SK-N-SH (cell line): ENCODE results near the gene RIN2. TPM values are rescaled to one million over a fixed set of nuclear protein-coding genes. Genes with fewer than 3 reads are reported as not detected.

Experiments used
- CTCF ChIA-PET: fragments of 300-600, 350-600 bp; formaldehyde crosslinking; extraction: SDS; loops from one replicate; lab custom pipeline; 2021; lab: Yijun Ruan, JAX
- POLR2A ChIA-PET: fragments of 350-600 bp; sonication (Branson Sonifier 250); formaldehyde crosslinking; extraction: SDS; loops from one replicate; lab custom pipeline; 2020; ENCODE audit warnings: antibody characterized with exemption, inconsistent platforms; lab: Yijun Ruan, JAX
- DNase-seq: peaks from one replicate; pipeline ENCODE4 v3.0.0; 2012
- H2AFZ ChIP-seq: fragments of 200-600 bp; sonication (generic); 2 replicates; pipeline ENCODE4 v1.8.1; 2016; ENCODE audit warnings: antibody characterized with exemption, mild to moderate bottlenecking, low read depth
- H3F3A ChIP-seq: fragments of 200-600 bp; sonication (generic); replicated peaks from 2 replicates; pipeline ENCODE3; 2016; ENCODE audit warnings: antibody characterized with exemption, mild to moderate bottlenecking; ENCODE audit not compliant: insufficient read depth
- H3K27ac ChIP-seq, 2 experiments: fragments of 200-500 bp in 1 of 2; fragments of 200-600 bp in 1 of 2; sonication (Bioruptor generic) in 1 of 2; sonication (generic), shearing (Covaris generic) in 1 of 2; 2 replicates each; pipeline versions ENCODE4 v1.5.1 to v1.6.1; 2014 to 2016; ENCODE audit warnings: low read depth in 2 of 2, inconsistent platforms in 1 of 2, low read length in 1 of 2, mild to moderate bottlenecking in 1 of 2, mixed read lengths in 1 of 2
- H3K27me3 ChIP-seq: fragments of 200-600 bp; sonication (generic), shearing (Covaris generic); 2 replicates; pipeline ENCODE4 v1.6.1; 2016; ENCODE audit warnings: mixed run types; ENCODE audit not compliant: insufficient read depth
- H3K36me3 ChIP-seq, 2 experiments: fragments of 200-500 bp in 1 of 2; fragments of 200-600 bp in 1 of 2; sonication (Bioruptor generic) in 1 of 2; sonication (generic) in 1 of 2; replicated peaks in 1 of 2; 2 replicates each; pipeline versions ENCODE3 to v1.5.1; 2014 to 2016; ENCODE audit warnings: low read length in 1 of 2, mild to moderate bottlenecking in 1 of 2; ENCODE audit not compliant: insufficient read depth in 2 of 2, control insufficient read depth in 1 of 2
- H3K4me1 ChIP-seq, 2 experiments: fragments of 200-500 bp in 1 of 2; fragments of 200-600 bp in 1 of 2; sonication (Bioruptor generic) in 1 of 2; sonication (generic), shearing (Covaris generic) in 1 of 2; 2 replicates each; pipeline versions ENCODE4 v1.5.1 to v1.6.1; 2014 to 2016; ENCODE audit warnings: low read depth in 1 of 2, low read length in 1 of 2, mixed run types in 1 of 2; ENCODE audit not compliant: insufficient read depth in 2 of 2, control insufficient read depth in 1 of 2
- H3K4me2 ChIP-seq: fragments of 200-600 bp; sonication (generic), shearing (Covaris generic); 2 replicates; pipeline ENCODE4 v1.6.1; 2017; ENCODE audit warnings: mixed run types
- H3K4me3 ChIP-seq, 2 experiments: fragments of 200-500 bp in 1 of 2; fragments of 200-600 bp in 1 of 2; sonication (Bioruptor generic) in 1 of 2; sonication (generic), shearing (Covaris generic) in 1 of 2; 2 replicates each; pipeline versions ENCODE4 v1.5.1 to v1.8.1; 2014 to 2016; ENCODE audit warnings: low read depth in 2 of 2, inconsistent platforms in 1 of 2, low read length in 1 of 2, mild to moderate bottlenecking in 1 of 2, mixed read lengths in 1 of 2, moderate library complexity in 1 of 2
- H3K79me2 ChIP-seq: fragments of 200-600 bp; sonication (generic); 2 replicates; pipeline ENCODE4 v1.8.1; 2017; ENCODE audit warnings: mild to moderate bottlenecking; ENCODE audit not compliant: insufficient read depth
- H3K9ac ChIP-seq: fragments of 200-600 bp; sonication (generic); 2 replicates; pipeline ENCODE4 v1.6.1; 2017; ENCODE audit warnings: mixed run types
- H3K9me2 ChIP-seq: fragments of 200-600 bp; sonication (generic); 2 replicates; pipeline ENCODE4 v1.6.1; 2017; ENCODE audit warnings: mixed run types
- H3K9me3 ChIP-seq: fragments of 200-600 bp; sonication (generic); 2 replicates; pipeline ENCODE4 v1.6.1; 2017; ENCODE audit warnings: mixed run types, mild to moderate bottlenecking, moderate library complexity
- H4K20me1 ChIP-seq: fragments of 200-600 bp; sonication (generic); 2 replicates; pipeline ENCODE4 v1.6.1; 2017; ENCODE audit warnings: mild to moderate bottlenecking, mixed run types; ENCODE audit not compliant: insufficient read depth
- ELF1 ChIP-seq: IDR thresholded peaks from 2 replicates; pipeline ENCODE4 v1.4.0; 2012
- EP300 ChIP-seq, 2 experiments: IDR thresholded peaks; 2 replicates each; pipeline versions ENCODE4 v1.4.0 to v1.6.1; 2012; ENCODE audit warnings: borderline replicate concordance in 1 of 2, low read depth in 1 of 2, low read length in 1 of 2
- FOXJ3 ChIP-seq: sonication (generic); formaldehyde crosslinking; IDR thresholded peaks from 2 replicates; pipeline ENCODE4 v1.5.1; 2020; ENCODE audit warnings: mild to moderate bottlenecking, missing genetic modification reagents
- FOXM1 ChIP-seq: IDR thresholded peaks from 2 replicates; pipeline ENCODE4 v1.4.0; 2012; ENCODE audit warnings: low read depth, mild to moderate bottlenecking
- GABPA ChIP-seq: IDR thresholded peaks from 2 replicates; pipeline ENCODE4 v1.4.0; 2012; ENCODE audit warnings: low read depth, mild to moderate bottlenecking
- GATA2 ChIP-seq: sonication (generic); formaldehyde crosslinking; IDR thresholded peaks from 2 replicates; pipeline ENCODE4 v1.5.0; 2020; ENCODE audit warnings: mild to moderate bottlenecking, missing genetic modification reagents
- JUND ChIP-seq: IDR thresholded peaks from 2 replicates; pipeline ENCODE4 v1.4.0; 2012
- MEF2A ChIP-seq: IDR thresholded peaks from 2 replicates; pipeline ENCODE4 v1.4.0; 2012; ENCODE audit warnings: low read depth, borderline replicate concordance
- NFIC ChIP-seq: IDR thresholded peaks from 2 replicates; pipeline ENCODE4 v1.4.0; 2012; ENCODE audit warnings: borderline replicate concordance
- POLR2AphosphoS5 ChIP-seq: IDR thresholded peaks from 2 replicates; pipeline ENCODE4 v1.6.1; 2012; ENCODE audit warnings: low read depth, low read length
- RAD21 ChIP-seq: IDR thresholded peaks from 2 replicates; pipeline ENCODE4 v1.6.1; 2012; ENCODE audit warnings: mild to moderate bottlenecking, low read length
- RCOR1 ChIP-seq: fragments of 150-350 bp; IDR thresholded peaks from 2 replicates; pipeline ENCODE4 v1.6.1; 2017; ENCODE audit warnings: antibody characterized with exemption, low read length
- RFX5 ChIP-seq: IDR thresholded peaks from 2 replicates; pipeline ENCODE4 v1.6.1; 2012; ENCODE audit warnings: mild to moderate bottlenecking, improper control_type of control experiment, low read length
- RXRA ChIP-seq: IDR thresholded peaks from 2 replicates; pipeline ENCODE4 v1.4.0; 2012; ENCODE audit warnings: low read depth, mild to moderate bottlenecking, borderline replicate concordance
- SIN3A ChIP-seq: IDR thresholded peaks from 2 replicates; pipeline ENCODE4 v1.6.1; 2012; ENCODE audit warnings: low read depth, mild to moderate bottlenecking, low read length, moderate library complexity, borderline replicate concordance
- SMC3 ChIP-seq: IDR thresholded peaks from 2 replicates; pipeline ENCODE4 v1.6.1; 2012; ENCODE audit warnings: low read depth, low read length, improper control_type of control experiment
- TAF1 ChIP-seq: IDR thresholded peaks from 2 replicates; pipeline ENCODE4 v1.6.1; 2012; ENCODE audit warnings: low read depth, mild to moderate bottlenecking, low read length, moderate library complexity, borderline replicate concordance
- TCF12 ChIP-seq: IDR thresholded peaks from 2 replicates; pipeline ENCODE4 v1.4.0; 2012
- YY1 ChIP-seq: IDR thresholded peaks from 2 replicates; pipeline ENCODE4 v1.4.0; 2012; ENCODE audit warnings: low read depth, mild to moderate bottlenecking
- WGBS: methylation state at CpG from one replicate; pipeline ENCODE4 v1.1.6; 2017; ENCODE audit warnings: low lambda C conversion rate; 5-methylcytosine and 5-hydroxymethylcytosine counted together
- polyA plus RNA-seq, 3 experiments: library from polyadenylated mRNA; depleted of rRNA; stranded (reverse); fragments of >200 nt; gene quantifications; 2 replicates each; pipeline ENCODE4 v1.2.3, GENCODE V29; 2012
- TF ChIP-seq, protein P1 (sequence below): IDR thresholded peaks from 2 replicates; pipeline ENCODE4 v1.4.0; 2012; ENCODE audit warnings: low read depth, borderline replicate concordance
- TF ChIP-seq, protein P2 (sequence below): fragments of 150-350 bp; IDR thresholded peaks from 2 replicates; pipeline ENCODE4 v1.6.1; 2016; ENCODE audit warnings: mild to moderate bottlenecking, low read depth, low read length
- TF ChIP-seq, protein P3 (sequence below): fragments of 200-600 bp; sonication (generic); IDR thresholded peaks from 2 replicates; pipeline ENCODE4 v1.6.1; 2017; ENCODE audit warnings: antibody characterized with exemption, mild to moderate bottlenecking, moderate library complexity
- TF ChIP-seq, protein P4 (sequence below): IDR thresholded peaks from 2 replicates; pipeline ENCODE4 v1.6.1; 2012; ENCODE audit warnings: mild to moderate bottlenecking, low read depth, low read length, moderate library complexity
- TF ChIP-seq, protein P5 (sequence below): IDR thresholded peaks from 2 replicates; pipeline ENCODE4 v1.4.0; 2012; ENCODE audit warnings: low read depth, borderline replicate concordance
- TF ChIP-seq, protein P6 (sequence below): fragments of 150-350 bp; IDR thresholded peaks from 2 replicates; pipeline ENCODE4 v1.6.1; 2017; ENCODE audit warnings: antibody characterized with exemption, low read length, low read depth, borderline replicate concordance

The RIN2 gene
- polyA plus RNA-seq, 1 of the 3 experiments (the other 2 are of a cell fraction) = 6.8 TPM

DNA sequence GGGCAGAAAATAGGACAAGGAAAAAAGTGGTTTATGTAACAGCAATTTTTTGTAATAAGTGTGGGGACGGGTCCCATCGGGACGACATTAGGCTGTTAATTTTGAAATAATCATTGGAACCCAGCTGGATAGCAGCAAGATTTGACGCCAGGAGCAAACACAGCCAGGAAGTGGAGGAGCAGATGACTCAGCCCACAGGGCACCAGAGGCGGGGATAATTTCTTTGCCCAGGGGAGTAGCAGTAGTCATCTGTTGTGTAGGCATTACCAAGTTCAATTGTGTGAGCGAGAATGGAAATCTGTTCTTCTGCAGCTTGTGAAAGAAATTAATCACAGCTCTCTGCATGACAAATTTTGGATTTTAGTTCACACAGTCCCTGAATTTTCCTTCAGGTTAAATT lies 22.6 kb upstream of the RIN2 start:
- Histone ChIP-seq H3K27me3 (no peaks in the 10 kb centered on the region), H3K4me3 (no peak overlapping the region), H3K9me2 (no peaks in the 10 kb centered on the region), H3K36me3 (no peaks in the 10 kb centered on the region), H3K27ac (peak overlapping the region; percentile 17 to 52; a peak in 1 of 4 replicates), H3K9ac (no peak overlapping the region), H4K20me1 (no peaks in the 10 kb centered on the region), H3K4me2 (peak overlapping the region; percentile 42; the same call in 1 of the 2 replicates), H3K4me1 (peaks cover 7 to 25% of the 10 kb centered on the region in 2 experiments), H2AFZ (peak overlapping the region; percentile 94), H3K79me2 (no peaks in the 10 kb centered on the region), H3F3A (peaks cover 5% of the 10 kb centered on the region), H3K9me3 (no peaks in the 10 kb centered on the region)
- ChIA-PET CTCF (interaction anchor here (0.6 to 1.9 kb wide), 2 partner anchors 43 to 909 kb away, joined by 3 to 7 read pairs; no protein-coding TSS in a partner anchor), POLR2A (no interaction called here)
- WGBS = 6% methylated on average over 6 of the region's 6 CpGs
- DNase-seq = peak; percentile 45
- TF ChIP-seq, protein P1, sequence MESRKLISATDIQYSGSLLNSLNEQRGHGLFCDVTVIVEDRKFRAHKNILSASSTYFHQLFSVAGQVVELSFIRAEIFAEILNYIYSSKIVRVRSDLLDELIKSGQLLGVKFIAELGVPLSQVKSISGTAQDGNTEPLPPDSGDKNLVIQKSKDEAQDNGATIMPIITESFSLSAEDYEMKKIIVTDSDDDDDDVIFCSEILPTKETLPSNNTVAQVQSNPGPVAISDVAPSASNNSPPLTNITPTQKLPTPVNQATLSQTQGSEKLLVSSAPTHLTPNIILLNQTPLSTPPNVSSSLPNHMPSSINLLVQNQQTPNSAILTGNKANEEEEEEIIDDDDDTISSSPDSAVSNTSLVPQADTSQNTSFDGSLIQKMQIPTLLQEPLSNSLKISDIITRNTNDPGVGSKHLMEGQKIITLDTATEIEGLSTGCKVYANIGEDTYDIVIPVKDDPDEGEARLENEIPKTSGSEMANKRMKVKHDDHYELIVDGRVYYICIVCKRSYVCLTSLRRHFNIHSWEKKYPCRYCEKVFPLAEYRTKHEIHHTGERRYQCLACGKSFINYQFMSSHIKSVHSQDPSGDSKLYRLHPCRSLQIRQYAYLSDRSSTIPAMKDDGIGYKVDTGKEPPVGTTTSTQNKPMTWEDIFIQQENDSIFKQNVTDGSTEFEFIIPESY = no peak
- TF ChIP-seq ELF1 = peak; percentile 69
- TF ChIP-seq, protein P2, sequence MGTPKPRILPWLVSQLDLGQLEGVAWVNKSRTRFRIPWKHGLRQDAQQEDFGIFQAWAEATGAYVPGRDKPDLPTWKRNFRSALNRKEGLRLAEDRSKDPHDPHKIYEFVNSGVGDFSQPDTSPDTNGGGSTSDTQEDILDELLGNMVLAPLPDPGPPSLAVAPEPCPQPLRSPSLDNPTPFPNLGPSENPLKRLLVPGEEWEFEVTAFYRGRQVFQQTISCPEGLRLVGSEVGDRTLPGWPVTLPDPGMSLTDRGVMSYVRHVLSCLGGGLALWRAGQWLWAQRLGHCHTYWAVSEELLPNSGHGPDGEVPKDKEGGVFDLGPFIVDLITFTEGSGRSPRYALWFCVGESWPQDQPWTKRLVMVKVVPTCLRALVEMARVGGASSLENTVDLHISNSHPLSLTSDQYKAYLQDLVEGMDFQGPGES = no peak
- no peak for TF ChIP-seq RXRA
- TF ChIP-seq MEF2A = no peak
- TF ChIP-seq SIN3A = no peak
- TF ChIP-seq RAD21 = no peak
- TF ChIP-seq YY1 = no peak
- TF ChIP-seq, protein P3, sequence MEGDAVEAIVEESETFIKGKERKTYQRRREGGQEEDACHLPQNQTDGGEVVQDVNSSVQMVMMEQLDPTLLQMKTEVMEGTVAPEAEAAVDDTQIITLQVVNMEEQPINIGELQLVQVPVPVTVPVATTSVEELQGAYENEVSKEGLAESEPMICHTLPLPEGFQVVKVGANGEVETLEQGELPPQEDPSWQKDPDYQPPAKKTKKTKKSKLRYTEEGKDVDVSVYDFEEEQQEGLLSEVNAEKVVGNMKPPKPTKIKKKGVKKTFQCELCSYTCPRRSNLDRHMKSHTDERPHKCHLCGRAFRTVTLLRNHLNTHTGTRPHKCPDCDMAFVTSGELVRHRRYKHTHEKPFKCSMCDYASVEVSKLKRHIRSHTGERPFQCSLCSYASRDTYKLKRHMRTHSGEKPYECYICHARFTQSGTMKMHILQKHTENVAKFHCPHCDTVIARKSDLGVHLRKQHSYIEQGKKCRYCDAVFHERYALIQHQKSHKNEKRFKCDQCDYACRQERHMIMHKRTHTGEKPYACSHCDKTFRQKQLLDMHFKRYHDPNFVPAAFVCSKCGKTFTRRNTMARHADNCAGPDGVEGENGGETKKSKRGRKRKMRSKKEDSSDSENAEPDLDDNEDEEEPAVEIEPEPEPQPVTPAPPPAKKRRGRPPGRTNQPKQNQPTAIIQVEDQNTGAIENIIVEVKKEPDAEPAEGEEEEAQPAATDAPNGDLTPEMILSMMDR = no peak
- TF ChIP-seq NFIC = no peak
- no peak for TF ChIP-seq RCOR1
- TF ChIP-seq JUND = peak; percentile 76
- TF ChIP-seq POLR2AphosphoS5 = no peak
- TF ChIP-seq RFX5 = no peak
- no peak for TF ChIP-seq TAF1
- TF ChIP-seq GABPA = 0 out of 2 replicates have a peak, but pooled peaks have one; percentile 32
- peak in 1 of 2 experiments; percentile 22; a peak in 1 of 4 replicates for TF ChIP-seq EP300 (IDR thresholded peaks at IDR 0.05; ENCODE audit: borderline replicate concordance in 1 of 2, low read depth in 1 of 2, low read length in 1 of 2)
- no peak for TF ChIP-seq FOXM1
- TF ChIP-seq, protein P4, sequence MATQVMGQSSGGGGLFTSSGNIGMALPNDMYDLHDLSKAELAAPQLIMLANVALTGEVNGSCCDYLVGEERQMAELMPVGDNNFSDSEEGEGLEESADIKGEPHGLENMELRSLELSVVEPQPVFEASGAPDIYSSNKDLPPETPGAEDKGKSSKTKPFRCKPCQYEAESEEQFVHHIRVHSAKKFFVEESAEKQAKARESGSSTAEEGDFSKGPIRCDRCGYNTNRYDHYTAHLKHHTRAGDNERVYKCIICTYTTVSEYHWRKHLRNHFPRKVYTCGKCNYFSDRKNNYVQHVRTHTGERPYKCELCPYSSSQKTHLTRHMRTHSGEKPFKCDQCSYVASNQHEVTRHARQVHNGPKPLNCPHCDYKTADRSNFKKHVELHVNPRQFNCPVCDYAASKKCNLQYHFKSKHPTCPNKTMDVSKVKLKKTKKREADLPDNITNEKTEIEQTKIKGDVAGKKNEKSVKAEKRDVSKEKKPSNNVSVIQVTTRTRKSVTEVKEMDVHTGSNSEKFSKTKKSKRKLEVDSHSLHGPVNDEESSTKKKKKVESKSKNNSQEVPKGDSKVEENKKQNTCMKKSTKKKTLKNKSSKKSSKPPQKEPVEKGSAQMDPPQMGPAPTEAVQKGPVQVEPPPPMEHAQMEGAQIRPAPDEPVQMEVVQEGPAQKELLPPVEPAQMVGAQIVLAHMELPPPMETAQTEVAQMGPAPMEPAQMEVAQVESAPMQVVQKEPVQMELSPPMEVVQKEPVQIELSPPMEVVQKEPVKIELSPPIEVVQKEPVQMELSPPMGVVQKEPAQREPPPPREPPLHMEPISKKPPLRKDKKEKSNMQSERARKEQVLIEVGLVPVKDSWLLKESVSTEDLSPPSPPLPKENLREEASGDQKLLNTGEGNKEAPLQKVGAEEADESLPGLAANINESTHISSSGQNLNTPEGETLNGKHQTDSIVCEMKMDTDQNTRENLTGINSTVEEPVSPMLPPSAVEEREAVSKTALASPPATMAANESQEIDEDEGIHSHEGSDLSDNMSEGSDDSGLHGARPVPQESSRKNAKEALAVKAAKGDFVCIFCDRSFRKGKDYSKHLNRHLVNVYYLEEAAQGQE = peak; percentile 66; the same call in 1 of the 2 replicates
- no peak for TF ChIP-seq FOXJ3
- TF ChIP-seq, protein P5, sequence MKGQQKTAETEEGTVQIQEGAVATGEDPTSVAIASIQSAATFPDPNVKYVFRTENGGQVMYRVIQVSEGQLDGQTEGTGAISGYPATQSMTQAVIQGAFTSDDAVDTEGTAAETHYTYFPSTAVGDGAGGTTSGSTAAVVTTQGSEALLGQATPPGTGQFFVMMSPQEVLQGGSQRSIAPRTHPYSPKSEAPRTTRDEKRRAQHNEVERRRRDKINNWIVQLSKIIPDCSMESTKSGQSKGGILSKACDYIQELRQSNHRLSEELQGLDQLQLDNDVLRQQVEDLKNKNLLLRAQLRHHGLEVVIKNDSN = no peak
- no peak for TF ChIP-seq GATA2
- TF ChIP-seq TCF12 = peak; percentile 62
- TF ChIP-seq SMC3 = no peak
- TF ChIP-seq, protein P6, sequence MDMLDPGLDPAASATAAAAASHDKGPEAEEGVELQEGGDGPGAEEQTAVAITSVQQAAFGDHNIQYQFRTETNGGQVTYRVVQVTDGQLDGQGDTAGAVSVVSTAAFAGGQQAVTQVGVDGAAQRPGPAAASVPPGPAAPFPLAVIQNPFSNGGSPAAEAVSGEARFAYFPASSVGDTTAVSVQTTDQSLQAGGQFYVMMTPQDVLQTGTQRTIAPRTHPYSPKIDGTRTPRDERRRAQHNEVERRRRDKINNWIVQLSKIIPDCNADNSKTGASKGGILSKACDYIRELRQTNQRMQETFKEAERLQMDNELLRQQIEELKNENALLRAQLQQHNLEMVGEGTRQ = no peak
